Measurements from ENCODE around the gene CD44.

CD44 gene

GRCh38 chr11:35160902-35161597, 22.1 kb downstream of the CD44 start:
- no peak for DNase-seq

DNA sequence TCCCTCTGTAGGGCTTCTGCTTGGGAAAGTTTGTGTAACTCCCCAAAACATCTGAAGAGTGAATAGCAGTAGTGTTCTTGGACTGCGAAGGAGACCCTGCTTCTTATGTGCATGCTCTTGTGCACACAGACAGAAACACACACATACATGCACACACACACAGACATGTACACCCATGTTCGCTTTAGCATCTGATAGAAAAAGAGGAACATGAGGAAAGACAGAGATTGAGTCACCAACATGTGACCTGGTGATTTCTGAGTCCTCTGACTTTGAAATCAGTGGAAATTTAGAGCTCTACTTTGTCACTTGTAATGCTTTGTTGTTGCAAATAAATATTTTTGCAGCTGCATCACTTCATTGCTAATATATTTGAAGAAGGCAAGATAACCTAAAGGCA, 23.8 kb downstream of the CD44 start:
- DNase-seq: no peak

GRCh38 chr11:35163209-35163608, 24.2 kb downstream of the CD44 start:
- no peak for DNase-seq

DNA sequence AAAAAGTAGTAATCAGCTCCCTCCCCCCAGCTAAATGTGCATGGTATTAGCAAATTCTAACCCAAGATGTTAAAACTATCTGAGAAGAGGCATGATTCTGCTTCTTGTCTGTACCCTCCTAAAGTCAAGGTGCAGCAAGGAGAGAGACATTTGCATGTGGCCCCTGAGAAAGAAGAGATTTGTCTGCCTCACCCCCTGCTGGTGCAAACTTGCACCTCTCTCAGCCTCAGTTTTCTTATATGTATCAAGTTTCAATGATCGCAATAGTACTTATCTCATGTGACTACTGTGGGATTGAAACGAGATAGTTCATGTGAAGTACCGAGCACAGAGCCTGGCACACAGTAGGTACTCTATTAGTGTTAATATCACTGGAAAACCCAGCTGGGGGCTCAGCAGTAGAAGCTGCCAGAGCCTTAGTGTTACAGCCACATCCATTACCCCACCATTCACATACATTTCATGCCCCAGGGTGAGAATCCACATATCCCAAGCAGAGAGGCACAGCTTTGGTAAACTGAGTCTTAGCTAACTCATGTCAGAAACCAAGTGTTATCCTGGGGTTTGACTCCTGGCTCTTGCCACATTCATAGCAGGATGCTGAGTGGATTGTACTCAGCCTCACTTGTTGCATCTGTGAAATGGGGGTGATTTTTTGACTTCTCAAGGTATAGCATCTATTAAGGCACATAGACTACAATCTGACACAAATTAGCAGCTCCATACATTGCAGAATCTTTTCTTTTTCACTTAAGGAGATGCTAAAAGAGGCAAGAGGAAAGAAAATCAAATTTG, 24.9 kb downstream of the CD44 start:
- peak; percentile 56 to 63 for DNase-seq

DNA sequence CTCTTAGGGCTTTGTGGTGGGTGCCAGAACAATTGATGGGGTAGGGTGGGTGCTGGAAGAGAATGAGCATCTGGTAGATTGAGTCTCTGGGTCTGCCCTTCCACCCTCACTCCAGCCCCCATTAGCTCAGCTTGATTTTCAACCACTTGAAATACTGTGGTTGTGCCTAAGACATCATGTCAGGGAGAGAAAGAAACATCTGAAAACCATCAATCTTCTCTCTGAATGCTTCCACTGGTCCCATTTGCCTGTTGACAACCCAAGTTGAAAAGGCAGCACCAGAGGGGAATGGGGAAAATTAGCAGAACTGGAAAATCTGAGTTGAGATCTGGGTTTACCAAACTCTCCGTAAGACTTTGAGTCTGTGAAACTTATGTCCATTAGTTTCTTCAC, 26.1 kb downstream of the CD44 start:
- DNase-seq: peak in 1 of 2 experiments; percentile 30

- DNase-seq: peak; percentile 83 to 84
Measured at GRCh38 chr11:35165423-35166368, 26.7 kb downstream of the CD44 start.

DNA sequence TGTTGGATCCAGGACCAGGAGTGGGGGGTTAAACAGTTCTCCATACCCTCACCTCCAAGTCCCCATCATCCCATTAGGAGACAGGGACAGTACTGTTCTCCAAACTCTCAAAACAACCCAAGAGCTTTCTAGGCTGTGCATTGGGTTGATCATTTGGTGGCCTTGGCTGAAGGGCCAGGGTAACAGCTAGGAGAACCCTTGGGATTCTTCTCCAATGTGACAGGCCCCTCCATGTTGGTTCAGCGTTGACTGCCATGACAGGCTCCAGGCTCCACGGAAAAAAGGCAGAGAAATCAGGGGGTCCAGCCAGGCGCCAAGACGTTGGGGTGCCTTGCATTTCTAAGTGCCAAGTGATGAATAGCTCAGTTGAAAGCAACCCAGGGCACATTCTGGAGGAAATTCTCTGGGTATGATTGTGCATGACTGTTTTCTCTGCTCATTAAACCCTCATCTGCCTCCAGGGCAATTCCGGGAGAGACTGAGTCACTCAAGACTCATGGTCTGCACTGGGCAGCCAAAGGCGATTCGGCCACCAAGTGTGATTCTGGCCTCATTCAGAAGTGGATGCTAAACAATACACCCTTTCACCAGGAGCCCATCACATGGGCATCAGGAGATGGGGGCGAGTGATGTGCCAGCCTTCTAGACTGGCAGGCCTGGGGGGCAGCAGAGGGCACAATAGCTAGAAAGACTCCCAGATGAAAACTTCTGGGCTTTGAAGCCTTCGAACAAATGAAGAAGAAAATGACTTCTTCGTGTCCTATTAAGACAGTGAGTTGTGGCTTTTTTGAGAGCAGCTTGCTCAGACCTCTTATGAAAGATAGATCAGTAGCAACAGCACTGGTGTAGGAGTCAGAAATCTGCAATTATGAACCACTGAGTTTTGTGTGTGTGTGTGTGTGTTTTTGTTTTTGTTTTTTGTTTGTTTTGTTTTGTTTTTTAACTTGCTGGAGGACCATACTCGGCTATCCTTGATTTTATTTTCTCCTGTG, 27.7 kb downstream of the CD44 start:
- peak; percentile 72 to 74 for DNase-seq

- peak in 1 of 2 experiments; percentile 21 for DNase-seq
Measured at GRCh38 chr11:35167426-35167954, 28.5 kb downstream of the CD44 start.

DNA sequence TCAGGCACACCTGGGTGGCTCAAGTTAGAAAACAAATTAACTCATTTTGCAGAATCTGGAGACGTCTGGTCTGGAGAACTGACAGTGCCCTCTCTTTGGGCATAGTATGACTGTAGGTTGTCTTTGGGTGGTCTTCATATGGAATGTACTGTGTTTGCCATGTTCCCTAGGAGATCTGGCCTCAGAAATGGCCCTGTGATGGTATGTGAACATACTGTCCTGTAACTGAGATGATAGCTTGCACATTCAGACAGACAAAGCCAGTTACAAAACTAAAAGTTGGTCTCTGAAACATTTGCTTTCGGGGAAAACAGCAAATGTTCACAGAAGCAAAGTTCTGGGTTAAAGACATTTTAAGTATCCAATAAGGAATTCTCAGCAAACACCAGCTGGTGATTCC, 29.7 kb downstream of the CD44 start:
- DNase-seq: no peak

GRCh38 chr11:35169112-35169511, 30.1 kb downstream of the CD44 start:
- DNase-seq: no peak

GRCh38 chr11:35169754-35170153, 30.8 kb downstream of the CD44 start:
- DNase-seq: no peak

DNA sequence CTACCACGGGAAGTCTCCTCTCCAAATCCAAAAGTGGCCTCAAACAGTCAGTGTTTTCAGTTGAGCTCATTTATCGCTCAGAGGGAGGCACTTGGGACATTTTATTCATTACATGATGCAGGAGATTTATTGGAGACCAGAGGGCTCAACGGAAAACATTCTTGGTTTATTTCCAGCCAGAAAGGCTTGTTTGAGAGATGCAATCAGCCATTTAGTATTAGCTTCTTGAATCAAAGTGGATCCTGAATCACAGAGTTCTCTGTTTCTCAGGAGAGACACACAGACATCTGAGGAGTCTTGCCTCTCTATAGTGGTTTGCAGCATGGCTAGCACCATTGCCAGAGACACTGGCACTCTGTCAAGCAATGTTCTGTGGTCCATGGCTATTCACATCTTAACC, 31.5 kb downstream of the CD44 start:
- DNase-seq: no peak

DNA sequence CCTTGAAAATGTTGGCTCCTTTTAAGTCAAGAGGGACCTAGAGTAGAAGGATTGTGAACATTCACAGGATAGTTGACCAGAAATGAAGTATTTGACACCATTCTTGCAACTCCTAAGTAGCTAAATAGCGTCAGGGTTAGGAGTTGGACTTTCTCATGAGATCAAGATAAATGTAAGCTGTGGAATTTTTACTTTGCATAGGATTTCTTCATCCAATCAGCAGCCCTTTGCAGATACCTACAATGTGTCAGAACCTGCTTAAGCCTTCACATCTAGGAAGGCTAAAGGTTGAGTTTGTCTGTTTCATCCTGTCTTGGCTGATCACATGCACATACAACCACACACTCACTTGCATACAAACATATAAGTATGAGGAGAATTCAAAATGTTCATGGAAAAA, 32.3 kb downstream of the CD44 start:
- no peak for DNase-seq

GRCh38 chr11:35173011-35173511, 34.1 kb downstream of the CD44 start:
- no peak for DNase-seq

DNA sequence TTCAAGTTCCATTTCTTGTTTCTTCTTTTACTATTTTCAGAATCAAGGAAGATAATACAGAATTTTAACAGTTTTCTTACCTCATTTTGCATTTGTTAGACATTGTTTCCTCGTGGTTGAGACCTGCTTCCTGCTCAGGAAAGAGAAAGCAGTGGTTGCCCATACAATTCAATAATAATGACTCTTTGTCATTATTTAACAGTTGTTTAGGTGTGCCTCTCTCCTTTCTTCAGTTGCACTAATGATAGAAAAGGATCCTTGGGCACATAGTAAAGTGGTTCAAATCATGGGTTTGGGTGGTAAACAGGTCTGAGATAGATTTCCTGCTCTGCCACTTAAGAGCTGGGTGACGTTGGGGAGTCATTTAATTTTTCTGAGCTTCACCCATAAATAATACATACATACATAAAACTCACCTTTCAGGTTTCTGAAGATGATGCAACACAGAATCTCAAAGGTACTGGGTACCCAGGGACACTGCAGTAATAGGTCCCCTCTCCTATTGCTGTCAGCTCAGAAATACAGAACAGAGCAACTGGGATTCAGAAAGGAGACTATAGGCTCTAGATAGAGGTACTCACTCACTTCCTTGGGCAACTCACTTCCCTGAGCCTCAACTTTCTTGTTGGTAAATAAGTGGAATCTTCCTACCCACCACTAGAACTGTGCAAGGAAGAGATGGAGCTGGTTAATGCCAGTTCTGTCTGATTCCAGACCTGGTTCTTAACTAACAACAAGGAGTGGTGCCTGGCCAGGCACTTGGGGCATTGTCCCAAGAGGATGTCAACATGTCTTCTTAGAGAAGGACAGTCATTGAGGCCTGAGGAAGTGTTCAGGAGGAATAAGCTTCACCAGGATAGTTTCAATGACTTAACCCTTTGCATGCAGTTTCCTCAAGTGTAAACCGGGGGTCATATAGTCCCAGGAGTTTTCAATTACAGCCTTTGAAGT, 34.9 kb downstream of the CD44 start:
- no peak for DNase-seq

- no peak for DNase-seq
Measured at GRCh38 chr11:35174666-35175065, 35.7 kb downstream of the CD44 start.

DNA sequence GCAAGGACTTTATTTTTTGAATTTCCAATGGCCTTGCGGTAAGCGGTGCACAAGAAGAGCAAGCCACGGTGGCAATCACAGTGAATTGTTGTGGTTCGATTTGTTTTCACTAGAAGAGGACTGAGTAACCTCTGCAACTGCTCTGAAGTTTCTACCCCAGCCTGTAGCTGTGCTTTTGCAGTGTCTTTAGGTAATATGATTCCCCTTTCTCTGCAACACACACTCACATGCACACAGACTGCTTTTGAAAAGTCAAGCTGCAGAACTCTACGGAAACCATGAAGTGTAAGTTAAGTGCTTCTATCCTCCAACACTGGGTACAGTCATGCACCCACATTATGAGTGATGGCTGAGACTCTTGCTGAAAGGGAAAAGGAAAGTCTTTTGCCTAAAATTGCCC, 38.4 kb downstream of the CD44 start:
- DNase-seq: peak; percentile 47 to 57

GRCh38 chr11:35178067-35178805, 39.3 kb downstream of the CD44 start:
- peak in 1 of 2 experiments; percentile 20 for DNase-seq

- peak in 1 of 2 experiments; percentile 54 for DNase-seq
Measured at GRCh38 chr11:35178873-35179272, 39.9 kb downstream of the CD44 start.

Data from activated T-cell treated with anti-CD3 and anti-CD28 coated beads, Interleukin-2, amount 50 U/mL, for 48 hours (primary cell).